Stimulated activated effector memory CD8-positive, alpha-beta T cell treated with anti-CD3 and anti-CD28 coated beads, Interleukin-12 subunit alpha, Interleukin-12 subunit beta, amount 100 ng/mL, for 72 hours (primary cell): ENCODE measurements around the gene TMEM59.
A peak's percentile ranks its signal among the peaks of the same experiment; 100 is the strongest.
"Not testable (repeated sequence)": the region's sequence is repeated elsewhere in the genome, so short reads cannot be mapped to it uniquely, and the experiment has no call there.

Source experiments
- ATAC-seq: fragments of 150-1000 bp; cut with Tn5 transposase; 2 replicates; pipeline ENCODE4 v1.10.0; 2021
- DNase-seq, 2 donors: peaks; one replicate each; pipeline ENCODE4 v3.0.0; 2021 to 2022; ENCODE audit warnings: low spot score in 2 of 2
- H3K27ac Mint-ChIP-seq: one replicate; pipeline ENCODE4 v1.8.0; 2022; ENCODE audit warnings: mild to moderate bottlenecking, mixed read lengths
- H3K36me3 Mint-ChIP-seq: one replicate; pipeline ENCODE4 v1.8.0; 2022; ENCODE audit warnings: mild to moderate bottlenecking, mixed read lengths
- H3K4me1 Mint-ChIP-seq: one replicate; pipeline ENCODE4 v1.8.0; 2022; ENCODE audit warnings: mixed read lengths
- H3K4me3 Mint-ChIP-seq: one replicate; pipeline ENCODE4 v1.8.0; 2022; ENCODE audit warnings: mild to moderate bottlenecking, mixed read lengths
- H3K9me3 Mint-ChIP-seq: one replicate; pipeline ENCODE4 v1.8.0; 2022; ENCODE audit warnings: mixed read lengths

The TMEM59 gene

GRCh38 chr1:54077359-54077758, 24.4 kb upstream of the TMEM59 start:
- H3K27ac Mint-ChIP-seq, result no peak overlapping the region

GRCh38 chr1:54070171-54070837, 17.3 kb upstream of the TMEM59 start:
- H3K4me1 Mint-ChIP-seq, result no peaks in the 10 kb centered on the region
- H3K27ac Mint-ChIP-seq, result no peak overlapping the region
- H3K9me3 Mint-ChIP-seq, result no peaks in the 10 kb centered on the region
- ATAC-seq, result peak; percentile 74
- DNase-seq, result no peak
- H3K36me3 Mint-ChIP-seq, result peaks cover 14% of the 10 kb centered on the region
- H3K4me3 Mint-ChIP-seq, result no peak overlapping the region

More at GRCh38 chr1:54077359-54077758, 24.4 kb upstream of the TMEM59 start:
- no peaks in the 10 kb centered on the region for H3K36me3 Mint-ChIP-seq
- DNase-seq (no peak), ATAC-seq (no peak)
- no peaks in the 10 kb centered on the region for H3K9me3 Mint-ChIP-seq
- H3K4me3 Mint-ChIP-seq, result no peak overlapping the region
- H3K4me1 Mint-ChIP-seq, result peaks cover 12% of the 10 kb centered on the region

- H3K4me3 Mint-ChIP-seq, result no peak overlapping the region
- ATAC-seq, result peak; percentile 39
- H3K27ac Mint-ChIP-seq, result no peak overlapping the region
- no peaks in the 10 kb centered on the region for H3K4me1 Mint-ChIP-seq
- peaks cover 14% of the 10 kb centered on the region for H3K36me3 Mint-ChIP-seq
- H3K9me3 Mint-ChIP-seq, result no peaks in the 10 kb centered on the region
- DNase-seq, result no peak
Observed at GRCh38 chr1:54069791-54070170, 16.8 kb upstream of the TMEM59 start.

GRCh38 chr1:54064299-54064698, 11.3 kb upstream of the TMEM59 start:
- Mint-ChIP-seq H3K4me3 (no peak overlapping the region), H3K9me3 (no peaks in the 10 kb centered on the region), H3K27ac (no peak overlapping the region), H3K36me3 (peaks cover 22% of the 10 kb centered on the region), H3K4me1 (no peaks in the 10 kb centered on the region)
- no peak for ATAC-seq
- DNase-seq, result no peak

- peaks cover 32% of the 10 kb centered on the region for H3K36me3 Mint-ChIP-seq
- ATAC-seq, result no peak
- DNase-seq, result no peak
- no peaks in the 10 kb centered on the region for H3K9me3 Mint-ChIP-seq
- no peak overlapping the region for H3K4me3 Mint-ChIP-seq
- no peak overlapping the region for H3K27ac Mint-ChIP-seq
- peaks cover 25% of the 10 kb centered on the region for H3K4me1 Mint-ChIP-seq
Observed at GRCh38 chr1:54054438-54054749, 1.4 kb upstream of the TMEM59 start.

- Mint-ChIP-seq H3K4me1 (peaks cover 25% of the 10 kb centered on the region), H3K27ac (no peak overlapping the region), H3K36me3 (peaks cover 27% of the 10 kb centered on the region), H3K9me3 (no peaks in the 10 kb centered on the region), H3K4me3 (no peak overlapping the region)
- no peak for ATAC-seq
- no peak for DNase-seq
Observed at GRCh38 chr1:54053745-54054437, 887 bp upstream of the TMEM59 start.

GRCh38 chr1:54052431-54052933, 522 bp downstream of the TMEM59 start:
- H3K27ac Mint-ChIP-seq, result no peak overlapping the region
- H3K36me3 Mint-ChIP-seq, result peaks cover 19% of the 10 kb centered on the region
- ATAC-seq (peak; percentile 41), DNase-seq (no peak)
- no peak overlapping the region for H3K4me3 Mint-ChIP-seq
- peaks cover 22% of the 10 kb centered on the region for H3K4me1 Mint-ChIP-seq
- H3K9me3 Mint-ChIP-seq, result no peaks in the 10 kb centered on the region

- ATAC-seq, result no peak
- no peak overlapping the region for H3K4me3 Mint-ChIP-seq
- no peaks in the 10 kb centered on the region for H3K9me3 Mint-ChIP-seq
- H3K36me3 Mint-ChIP-seq, result peaks cover 14% of the 10 kb centered on the region
- peaks cover 24% of the 10 kb centered on the region for H3K4me1 Mint-ChIP-seq
- DNase-seq, result no peak
- H3K27ac Mint-ChIP-seq, result no peak overlapping the region
Observed at GRCh38 chr1:54051933-54052430, 1.0 kb downstream of the TMEM59 start.

GRCh38 chr1:54050435-54050834, 2.6 kb downstream of the TMEM59 start:
- H3K4me3 Mint-ChIP-seq, H3K27ac Mint-ChIP-seq, DNase-seq, ATAC-seq, H3K9me3 Mint-ChIP-seq: not testable (repeated sequence)
- Mint-ChIP-seq H3K36me3 (peaks cover 12% of the 10 kb centered on the region), H3K4me1 (peaks cover 15% of the 10 kb centered on the region)

GRCh38 chr1:54047384-54048305, 5.4 kb downstream of the TMEM59 start:
- Mint-ChIP-seq H3K4me1 (peaks cover 16% of the 10 kb centered on the region), H3K27ac (peak overlapping the region; percentile 48), H3K9me3 (no peaks in the 10 kb centered on the region), H3K36me3 (peaks cover 40% of the 10 kb centered on the region), H3K4me3 (no peak overlapping the region)
- no peak for ATAC-seq
- no peak for DNase-seq

- Mint-ChIP-seq H3K4me3 (no peak overlapping the region), H3K4me1 (peaks cover 16% of the 10 kb centered on the region), H3K9me3 (no peaks in the 10 kb centered on the region), H3K36me3 (peaks cover 48% of the 10 kb centered on the region), H3K27ac (peak overlapping the region; percentile 48)
- DNase-seq, result no peak
- no peak for ATAC-seq
Observed at GRCh38 chr1:54046671-54047383, 6.2 kb downstream of the TMEM59 start.

GRCh38 chr1:54045496-54045895, 7.5 kb downstream of the TMEM59 start:
- H3K27ac Mint-ChIP-seq, result no peak overlapping the region
- H3K4me3 Mint-ChIP-seq, result no peak overlapping the region
- DNase-seq, result no peak
- no peaks in the 10 kb centered on the region for H3K9me3 Mint-ChIP-seq
- H3K36me3 Mint-ChIP-seq, result peaks cover 54% of the 10 kb centered on the region
- H3K4me1 Mint-ChIP-seq, result peaks cover 16% of the 10 kb centered on the region
- no peak for ATAC-seq

GRCh38 chr1:54041806-54042205, 11.2 kb downstream of the TMEM59 start:
- ATAC-seq, result no peak
- H3K36me3 Mint-ChIP-seq, result peaks cover 86% of the 10 kb centered on the region
- H3K4me1 Mint-ChIP-seq, result peaks cover 5% of the 10 kb centered on the region
- no peak overlapping the region for H3K4me3 Mint-ChIP-seq
- no peaks in the 10 kb centered on the region for H3K9me3 Mint-ChIP-seq
- H3K27ac Mint-ChIP-seq, result no peak overlapping the region
- no peak for DNase-seq

- Mint-ChIP-seq H3K9me3 (no peaks in the 10 kb centered on the region), H3K4me1 (no peaks in the 10 kb centered on the region), H3K36me3 (peaks cover 100% of the 10 kb centered on the region), H3K27ac (peak overlapping the region; percentile 0), H3K4me3 (no peak overlapping the region)
- no peak for ATAC-seq
- no peak for DNase-seq
Observed at GRCh38 chr1:54037476-54037875, 15.5 kb downstream of the TMEM59 start.
